Activated T-cell treated with anti-CD3 and anti-CD28 coated beads, Interleukin-2, amount 50 U/mL, for 24 hours (primary cell): ENCODE measurements around the gene TBR1.

Experiments used
- DNase-seq: peaks from one replicate; pipeline ENCODE4 v3.0.0-alpha.2; 2020
- H3K27ac Mint-ChIP-seq: 2 replicates; pipeline ENCODE4 v1.8.0; 2020; ENCODE audit warnings: mild to moderate bottlenecking, mixed read lengths
- H3K27me3 Mint-ChIP-seq: 2 replicates; pipeline ENCODE4 v1.8.0; 2020; ENCODE audit warnings: mixed read lengths
- H3K36me3 Mint-ChIP-seq: 2 replicates; pipeline ENCODE4 v1.8.0; 2020; ENCODE audit warnings: low read depth, mixed read lengths
- H3K4me1 Mint-ChIP-seq: 2 replicates; pipeline ENCODE4 v1.8.0; 2020; ENCODE audit warnings: low read depth, mixed read lengths
- H3K4me3 Mint-ChIP-seq: 2 replicates; pipeline ENCODE4 v1.8.0; 2020; ENCODE audit warnings: mild to moderate bottlenecking, moderate library complexity, mixed read lengths
- H3K9me3 Mint-ChIP-seq: 2 replicates; pipeline ENCODE4 v1.8.0; 2020; ENCODE audit warnings: mixed read lengths

The TBR1 gene

GRCh38 chr2:161432107-161432506, 16.0 kb downstream of the TBR1 start:
- H3K27ac Mint-ChIP-seq = no peak overlapping the region
- H3K9me3 Mint-ChIP-seq = peaks cover 4% of the 10 kb centered on the region
- H3K27me3 Mint-ChIP-seq = peaks cover 73% of the 10 kb centered on the region
- peaks cover 7% of the 10 kb centered on the region for H3K4me1 Mint-ChIP-seq
- DNase-seq = no peak
- no peaks in the 10 kb centered on the region for H3K36me3 Mint-ChIP-seq
- no peak overlapping the region for H3K4me3 Mint-ChIP-seq

GRCh38 chr2:161434118-161434517, 18.0 kb downstream of the TBR1 start:
- Mint-ChIP-seq H3K4me3 (no peak overlapping the region), H3K4me1 (no peaks in the 10 kb centered on the region), H3K36me3 (no peaks in the 10 kb centered on the region), H3K27ac (no peak overlapping the region), H3K27me3 (peaks cover 65% of the 10 kb centered on the region), H3K9me3 (peaks cover 4% of the 10 kb centered on the region)
- DNase-seq = no peak

- Mint-ChIP-seq H3K4me1 (no peaks in the 10 kb centered on the region), H3K27me3 (peaks cover 60% of the 10 kb centered on the region), H3K9me3 (peaks cover 4% of the 10 kb centered on the region), H3K4me3 (no peak overlapping the region), H3K36me3 (no peaks in the 10 kb centered on the region), H3K27ac (no peak overlapping the region)
- no peak for DNase-seq
Measured at GRCh38 chr2:161436411-161436810, 20.3 kb downstream of the TBR1 start.

- no peak overlapping the region for H3K4me3 Mint-ChIP-seq
- peaks cover 4% of the 10 kb centered on the region for H3K9me3 Mint-ChIP-seq
- peaks cover 63% of the 10 kb centered on the region for H3K27me3 Mint-ChIP-seq
- no peaks in the 10 kb centered on the region for H3K36me3 Mint-ChIP-seq
- H3K27ac Mint-ChIP-seq = no peak overlapping the region
- no peaks in the 10 kb centered on the region for H3K4me1 Mint-ChIP-seq
- no peak for DNase-seq
Measured at GRCh38 chr2:161438598-161438997, 22.5 kb downstream of the TBR1 start.

GRCh38 chr2:161445097-161445496, 29.0 kb downstream of the TBR1 start:
- Mint-ChIP-seq H3K27ac (no peak overlapping the region), H3K4me1 (no peaks in the 10 kb centered on the region), H3K9me3 (no peaks in the 10 kb centered on the region), H3K4me3 (no peak overlapping the region), H3K36me3 (no peaks in the 10 kb centered on the region), H3K27me3 (peaks cover 25% of the 10 kb centered on the region)
- no peak for DNase-seq

GRCh38 chr2:161448431-161448830, 32.3 kb downstream of the TBR1 start:
- Mint-ChIP-seq H3K36me3 (no peaks in the 10 kb centered on the region), H3K27ac (no peak overlapping the region), H3K9me3 (no peaks in the 10 kb centered on the region), H3K4me3 (no peak overlapping the region), H3K27me3 (peaks cover 7% of the 10 kb centered on the region), H3K4me1 (no peaks in the 10 kb centered on the region)
- DNase-seq = no peak

GRCh38 chr2:161471631-161472030, 55.5 kb downstream of the TBR1 start:
- Mint-ChIP-seq H3K27ac (no peak overlapping the region), H3K9me3 (no peaks in the 10 kb centered on the region), H3K27me3 (peaks cover 43% of the 10 kb centered on the region), H3K4me1 (no peaks in the 10 kb centered on the region), H3K36me3 (no peaks in the 10 kb centered on the region), H3K4me3 (no peak overlapping the region)
- no peak for DNase-seq

- H3K27me3 Mint-ChIP-seq = peaks cover 35% of the 10 kb centered on the region
Measured at GRCh38 chr2:161474920-161475319, 58.8 kb downstream of the TBR1 start.

More at GRCh38 chr2:161474920-161475319, 58.8 kb downstream of the TBR1 start:
- Mint-ChIP-seq H3K9me3 (no peaks in the 10 kb centered on the region), H3K27ac (no peak overlapping the region), H3K36me3 (no peaks in the 10 kb centered on the region), H3K4me1 (no peaks in the 10 kb centered on the region), H3K4me3 (no peak overlapping the region)
- DNase-seq = no peak
